Measurements from ENCODE around the gene GALNT14.

The GALNT14 gene

DNA sequence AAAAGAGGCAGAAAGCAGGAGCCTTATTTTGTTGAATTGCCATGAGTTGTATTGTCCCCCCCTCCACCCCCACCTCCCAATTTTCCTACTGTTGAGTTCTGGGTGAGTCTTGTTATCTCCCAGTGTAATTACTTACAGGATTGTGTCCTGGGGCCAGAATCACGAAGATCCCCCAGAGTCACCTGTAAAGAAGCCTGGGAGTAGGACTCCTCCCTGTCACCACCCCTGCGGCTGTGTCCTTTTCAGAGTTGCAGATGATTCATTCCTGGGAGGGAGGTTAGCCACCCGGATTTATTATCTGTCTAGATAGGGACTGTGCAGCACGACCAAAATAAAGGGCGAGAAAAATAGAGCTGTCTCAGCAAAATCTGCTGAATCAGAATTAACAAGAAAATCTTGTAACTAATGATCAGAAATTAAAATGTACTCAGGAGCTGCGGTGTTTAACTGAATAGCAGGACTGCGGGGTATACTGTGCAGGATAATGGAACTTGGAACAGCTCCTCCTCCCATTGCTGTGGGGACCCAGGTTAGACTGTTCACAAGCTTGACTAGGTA, 249.3 kb downstream of the GALNT14 start:
- no peak for DNase-seq (ENCODE audit: low spot score)

DNA sequence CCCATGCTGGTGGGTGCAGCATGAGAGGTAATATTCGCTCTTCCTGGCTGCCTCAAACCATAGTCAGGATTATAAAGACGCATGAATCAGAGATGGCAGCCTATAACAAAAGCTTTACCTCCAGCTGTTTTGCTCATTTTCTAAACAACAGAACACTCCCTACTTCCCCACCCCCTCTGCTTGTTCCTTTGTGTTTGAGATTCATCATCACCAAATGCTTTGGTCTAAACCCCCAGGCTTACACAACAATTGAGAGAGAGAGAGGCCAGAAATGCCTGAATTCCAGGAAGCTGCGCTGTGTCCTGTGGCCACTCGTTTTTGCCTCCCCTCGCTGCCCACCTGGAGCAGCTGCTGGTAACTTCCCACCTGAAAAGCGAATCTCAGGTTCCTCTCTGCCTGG, 252.2 kb downstream of the GALNT14 start:
- no peak for DNase-seq (ENCODE audit: low spot score)

DNA sequence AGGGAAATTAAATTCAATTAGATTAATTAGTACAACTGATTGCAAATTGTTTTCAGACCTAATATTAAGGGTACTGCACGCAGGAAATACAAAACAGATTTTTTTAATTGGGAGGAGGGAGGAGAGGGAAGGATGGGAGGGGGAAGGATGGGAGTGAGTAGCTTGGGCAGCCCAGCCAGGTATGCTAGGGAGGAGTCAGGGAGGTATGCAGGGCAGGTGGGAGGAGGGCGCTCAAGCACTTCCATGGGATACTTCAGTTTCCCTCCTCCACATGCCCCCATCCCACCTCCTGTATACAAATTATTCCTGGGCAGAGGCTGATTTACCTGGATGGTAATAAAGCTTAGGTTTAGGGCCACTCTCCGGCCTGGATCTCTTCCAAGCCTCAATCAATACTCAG, 254.4 kb downstream of the GALNT14 start:
- no peak for DNase-seq (ENCODE audit: low spot score)

DNA sequence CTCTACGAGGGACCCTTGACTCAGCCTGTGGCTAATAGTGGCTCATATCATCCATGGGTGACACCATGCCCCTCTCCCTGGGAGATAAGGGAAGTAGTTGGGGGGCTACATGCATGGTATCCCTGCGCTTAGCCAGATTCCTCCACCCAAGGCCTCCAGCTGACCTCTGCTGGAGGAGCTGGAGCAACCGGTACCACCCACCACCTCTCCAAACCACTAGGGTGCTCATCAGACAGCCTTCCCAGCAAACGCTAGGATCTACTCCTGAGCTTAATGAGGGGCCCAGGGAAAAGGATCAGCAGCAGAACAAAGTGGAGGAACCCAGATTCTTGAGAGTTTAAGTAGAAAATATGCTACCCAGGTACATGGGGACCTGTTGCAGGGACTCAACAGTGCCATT, 255.1 kb downstream of the GALNT14 start:
- DNase-seq (ENCODE audit: low spot score): no peak

DNA sequence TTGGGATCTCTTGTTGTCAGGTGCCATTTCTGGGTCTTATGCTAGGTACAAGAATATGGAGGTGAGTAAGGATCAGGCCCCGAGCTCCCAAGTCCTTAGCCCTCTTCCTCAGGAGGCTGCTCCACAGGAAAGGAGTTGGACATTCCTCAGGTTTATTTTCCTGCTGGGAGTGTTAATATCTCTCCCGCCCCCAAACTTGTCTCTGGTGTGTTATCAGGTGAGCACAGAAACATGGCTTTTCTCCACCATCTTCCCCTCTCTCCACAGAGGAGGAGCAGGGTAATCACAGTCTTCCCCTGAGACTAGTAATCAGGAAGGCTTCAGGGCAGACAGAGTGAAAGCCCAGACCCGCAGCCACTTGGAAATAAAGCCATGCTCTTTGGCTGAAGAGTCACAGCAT, 257.7 kb downstream of the GALNT14 start:
- no peak for DNase-seq (ENCODE audit: low spot score)

DNA sequence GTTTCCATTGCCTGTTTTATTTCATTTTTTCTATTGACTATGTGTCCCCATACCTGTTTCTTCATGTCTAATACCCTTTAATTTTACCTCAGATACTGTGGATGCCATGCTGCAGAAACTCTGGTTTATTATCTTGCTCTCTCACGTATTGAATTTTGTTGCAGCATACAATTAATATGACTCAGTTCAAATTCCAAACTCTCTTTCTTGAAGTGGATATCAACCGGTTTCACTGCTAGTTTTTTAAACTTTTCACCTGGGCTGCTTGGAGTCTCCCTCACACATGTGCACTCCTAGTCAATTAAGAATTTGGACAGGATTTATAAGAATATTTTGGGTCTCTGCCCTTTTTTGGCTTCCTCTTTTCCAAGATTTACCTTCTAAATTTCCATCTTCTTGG, 260.4 kb downstream of the GALNT14 start:
- no peak for DNase-seq (ENCODE audit: low spot score)

DNA sequence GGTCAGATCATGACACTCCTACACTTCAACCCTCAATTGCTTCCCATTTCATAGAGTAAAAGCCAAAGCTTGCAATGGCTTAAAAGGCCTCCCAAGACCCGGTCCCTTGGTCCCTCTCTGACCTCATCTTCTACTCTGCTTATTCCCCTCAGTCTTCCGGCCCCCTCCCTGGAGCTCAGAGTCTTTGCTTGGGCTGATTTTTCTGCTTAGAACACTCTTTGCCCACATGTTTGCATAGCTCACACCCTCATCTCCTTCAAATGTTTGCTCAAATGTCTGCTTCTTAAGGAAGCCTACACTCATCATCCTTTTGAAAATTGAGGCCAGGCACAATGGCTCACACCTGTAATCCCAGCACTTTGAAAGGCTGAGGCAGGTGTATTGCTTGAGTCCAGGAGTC, 265.4 kb downstream of the GALNT14 start:
- DNase-seq (ENCODE audit: low spot score): no peak

DNA sequence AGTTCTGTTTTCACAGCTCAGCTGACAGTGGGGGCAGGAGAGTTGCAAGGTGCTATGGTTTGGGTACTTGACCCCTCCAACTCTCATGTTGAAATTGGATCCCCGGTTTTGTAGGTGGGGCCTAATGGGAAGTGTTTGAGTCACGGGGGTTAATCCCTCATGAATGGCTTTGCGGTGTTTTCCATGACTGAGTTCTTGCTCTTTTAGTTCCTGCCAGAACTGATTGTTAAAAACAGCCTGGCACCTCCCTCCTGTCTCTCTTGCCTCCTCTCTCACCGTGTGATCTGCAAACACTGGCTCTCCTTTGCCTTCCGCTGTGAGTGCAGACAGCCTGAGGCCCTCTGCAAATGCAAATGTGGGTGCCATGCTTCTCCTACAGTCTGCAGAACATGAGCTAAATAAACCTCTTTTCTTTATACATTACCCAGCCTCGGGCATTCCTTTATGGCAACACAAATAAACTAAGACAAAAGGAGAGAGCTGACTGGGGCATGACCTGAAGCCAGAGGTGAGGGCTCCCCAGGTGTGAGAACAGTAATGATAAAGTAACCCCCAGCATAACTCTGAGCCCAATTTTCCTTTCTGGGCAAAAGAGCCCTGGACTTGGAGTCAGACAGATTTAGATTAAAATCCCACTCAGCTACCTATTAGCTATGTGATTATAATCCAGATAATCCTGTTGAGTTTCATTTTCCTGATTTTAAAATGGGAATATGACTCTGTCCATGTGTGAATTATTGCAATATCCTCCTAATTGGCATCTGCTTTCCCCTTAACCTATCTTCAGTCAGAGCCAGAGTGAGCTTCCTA, 266.1 kb downstream of the GALNT14 start:
- no peak for DNase-seq (ENCODE audit: low spot score)

DNA sequence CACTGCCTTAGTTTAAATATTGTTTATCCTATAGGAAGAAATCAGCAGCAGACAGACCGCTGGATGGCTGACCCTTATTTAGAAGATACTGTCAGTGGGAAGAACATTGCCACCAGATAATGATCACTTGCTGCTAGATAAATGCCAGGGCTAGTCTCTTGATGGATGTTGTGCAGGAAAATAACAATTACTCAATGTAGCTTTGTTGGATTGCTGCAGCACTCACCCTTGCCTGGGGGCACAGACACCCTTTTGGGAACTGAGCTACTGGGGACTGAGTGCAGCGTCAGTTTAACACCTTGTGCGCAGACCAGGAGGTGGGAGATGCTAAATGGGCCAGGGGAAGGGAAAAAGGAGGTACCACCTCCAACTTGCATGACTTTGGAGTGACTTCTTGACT, 266.8 kb downstream of the GALNT14 start:
- DNase-seq (ENCODE audit: low spot score): no peak

DNA sequence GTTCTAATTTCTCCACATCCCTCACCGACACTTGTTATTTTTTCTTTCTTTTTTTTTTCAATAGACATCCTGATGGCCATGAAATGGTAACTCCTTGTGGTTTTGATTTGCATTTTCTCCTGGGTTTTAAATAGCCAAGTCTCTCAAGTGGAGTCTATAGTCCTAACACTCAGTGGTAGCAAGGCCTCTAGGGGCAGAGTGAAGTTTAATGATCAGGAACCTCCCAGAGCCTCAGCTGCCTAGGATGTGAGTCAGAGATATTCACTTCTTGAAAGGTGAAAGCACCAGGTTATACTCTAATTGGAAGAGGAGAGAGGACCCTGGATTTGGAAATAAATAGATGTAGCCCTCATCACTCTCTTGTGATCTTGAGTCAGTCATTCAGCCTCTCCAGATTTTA, 268.3 kb downstream of the GALNT14 start:
- DNase-seq (ENCODE audit: low spot score): no peak

DNA sequence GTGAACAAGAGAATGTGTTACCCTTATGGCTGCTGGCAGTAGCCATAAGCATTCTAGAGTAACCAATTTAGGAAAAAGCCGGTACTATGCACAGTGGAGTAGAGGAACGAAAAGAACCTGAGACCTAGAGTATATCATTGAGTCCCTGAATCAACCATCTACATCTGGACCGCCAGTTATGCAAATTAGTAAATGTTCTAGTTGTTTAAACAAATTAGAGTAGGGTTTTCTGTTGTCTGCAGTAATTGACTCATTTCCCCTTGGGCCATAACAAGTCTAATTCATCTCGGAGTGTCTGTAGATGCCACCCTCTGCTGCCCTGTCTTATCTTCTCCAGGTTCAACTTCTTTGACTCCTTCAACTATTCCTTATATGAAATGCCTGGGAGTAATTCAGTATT, 270.9 kb downstream of the GALNT14 start:
- no peak for DNase-seq (ENCODE audit: low spot score)

DNA sequence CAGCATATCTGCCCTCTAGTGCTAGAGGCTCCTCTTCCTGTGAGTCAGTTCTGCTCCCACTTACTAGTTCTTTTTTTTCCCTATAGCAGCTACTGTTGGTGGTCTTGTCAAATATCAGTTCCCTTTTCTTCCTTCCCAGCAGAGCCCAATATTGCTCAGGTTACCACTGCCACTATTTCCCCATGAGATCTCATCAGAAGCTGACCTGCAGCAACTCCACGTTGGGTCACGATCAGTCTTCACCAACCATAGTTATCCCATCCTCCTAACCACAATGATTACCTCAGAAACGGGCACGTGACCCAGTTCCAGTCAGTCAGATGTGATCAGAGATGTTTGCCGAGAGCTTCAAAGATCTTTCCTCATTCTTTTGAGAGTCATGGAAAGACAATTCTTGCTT, 271.3 kb downstream of the GALNT14 start:
- DNase-seq (ENCODE audit: low spot score): no peak

DNA sequence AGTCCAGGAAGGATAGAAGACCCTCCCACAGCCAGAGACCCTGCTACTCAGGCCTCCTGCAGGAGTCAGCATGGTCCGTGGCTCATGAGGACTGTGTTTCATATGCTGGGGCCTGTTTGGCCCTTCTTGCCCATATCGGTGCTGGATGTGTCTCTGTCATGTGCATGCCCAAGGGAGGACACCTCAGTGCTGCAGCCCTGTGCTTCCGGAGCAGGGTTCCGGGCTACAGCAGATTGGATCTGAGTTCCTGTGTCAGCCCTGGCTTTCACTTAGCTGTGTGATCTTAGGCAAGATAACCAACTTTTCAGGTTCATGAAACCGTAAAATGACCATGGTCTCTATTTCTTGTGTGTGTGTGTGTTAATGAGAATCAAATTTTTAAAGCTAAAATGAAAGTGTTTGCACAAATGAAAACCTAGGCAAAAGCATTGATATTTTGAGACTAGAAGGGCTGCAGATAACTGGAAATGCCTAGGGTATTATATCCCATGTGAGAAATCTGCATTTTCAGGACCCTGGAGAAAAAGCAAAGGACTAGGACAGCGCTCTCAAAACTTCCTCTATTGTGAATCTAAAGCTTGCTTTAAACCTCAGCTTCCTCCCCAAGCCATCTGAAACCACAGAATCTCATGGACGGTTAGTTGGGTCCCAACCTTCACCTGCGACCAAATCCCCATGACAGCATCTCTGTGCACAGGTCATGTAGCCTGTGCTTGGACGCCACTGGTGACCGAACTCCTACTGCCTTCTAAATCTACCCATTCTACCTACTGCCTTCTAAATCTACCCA, 272.2 kb downstream of the GALNT14 start:
- DNase-seq (ENCODE audit: low spot score): no peak

DNA sequence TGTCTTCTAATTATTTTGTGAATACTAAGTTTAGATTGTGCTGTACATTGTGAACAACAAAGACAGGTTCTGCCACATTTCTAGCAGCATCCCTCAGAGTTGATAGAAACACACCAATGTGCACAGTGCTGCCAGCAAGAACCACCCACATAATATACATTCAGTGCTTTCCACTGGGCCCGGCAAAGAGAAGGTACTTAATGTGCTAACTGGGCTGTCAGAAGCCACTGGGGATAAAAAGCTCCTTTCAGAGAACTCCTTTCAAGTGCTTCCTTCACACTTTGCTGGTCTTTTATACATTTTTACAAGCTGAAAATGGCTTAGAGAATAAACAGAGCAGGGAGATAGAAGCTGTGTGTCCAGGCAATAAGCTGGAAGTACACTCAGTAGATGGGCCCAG, 273.0 kb downstream of the GALNT14 start:
- no peak for DNase-seq (ENCODE audit: low spot score)

DNA sequence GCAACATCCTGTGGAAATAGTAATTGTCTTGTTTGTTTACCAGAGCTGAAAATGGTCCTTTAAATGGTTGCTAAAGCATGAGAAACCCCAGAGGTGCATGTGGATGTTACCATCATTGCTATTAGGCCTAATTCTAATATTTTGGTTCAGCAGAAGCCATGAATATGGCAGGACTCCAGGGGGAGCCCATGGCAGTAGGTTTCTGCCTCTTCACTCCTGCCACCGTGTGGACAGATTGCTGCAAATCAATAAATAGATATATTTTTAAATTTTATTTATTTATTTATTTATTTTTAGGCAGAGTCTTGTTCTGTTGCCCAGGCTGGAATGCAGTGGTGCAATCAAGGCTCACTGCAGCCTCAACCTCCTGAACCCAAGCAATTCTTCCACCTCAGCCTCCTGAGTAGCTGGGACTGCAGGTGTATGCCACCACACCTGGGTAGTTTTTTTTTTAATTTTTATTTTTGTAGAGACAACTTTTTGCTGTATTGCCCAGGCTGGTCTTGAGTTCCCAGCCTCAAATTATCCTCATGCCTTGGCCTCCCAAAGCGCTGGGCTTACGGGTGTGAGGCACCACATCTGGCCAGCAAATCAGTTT, 276.1 kb downstream of the GALNT14 start:
- peak; percentile 46 for DNase-seq (ENCODE audit: low spot score)

DNA sequence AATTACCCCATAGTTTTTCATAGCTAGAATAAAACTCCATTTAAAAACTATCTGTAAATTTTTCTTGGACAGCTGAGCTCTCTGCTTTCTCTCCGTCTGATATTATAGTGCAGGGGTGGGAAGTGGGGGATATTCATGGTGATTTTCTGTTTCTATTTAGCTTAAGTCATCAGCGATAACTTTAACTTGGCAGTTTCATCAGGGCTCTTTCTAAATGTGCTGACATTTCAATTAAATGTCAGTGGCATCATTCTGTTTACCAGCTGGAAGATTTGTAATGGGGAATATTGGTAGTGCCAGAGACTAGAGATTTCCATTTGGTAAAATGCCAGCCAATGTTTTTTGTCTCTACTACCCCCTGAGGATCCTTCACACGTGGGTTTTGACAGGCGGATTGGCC, 277.5 kb downstream of the GALNT14 start:
- no peak for DNase-seq (ENCODE audit: low spot score)
